HG02885 (cell line): ENCODE results near the gene XRCC3.

Source experiments
- ATAC-seq: cut with Tn5 transposase; IDR thresholded peaks from one replicate; pipeline ENCODE4 v1.9.1; 2021; ENCODE audit warnings: mild to moderate bottlenecking; ENCODE audit not compliant: unreplicated experiment, poor library complexity

The XRCC3 gene

GRCh38 chr14:103739466-103739792, 24.2 kb upstream of the XRCC3 start:
- ATAC-seq, result no peak

DNA sequence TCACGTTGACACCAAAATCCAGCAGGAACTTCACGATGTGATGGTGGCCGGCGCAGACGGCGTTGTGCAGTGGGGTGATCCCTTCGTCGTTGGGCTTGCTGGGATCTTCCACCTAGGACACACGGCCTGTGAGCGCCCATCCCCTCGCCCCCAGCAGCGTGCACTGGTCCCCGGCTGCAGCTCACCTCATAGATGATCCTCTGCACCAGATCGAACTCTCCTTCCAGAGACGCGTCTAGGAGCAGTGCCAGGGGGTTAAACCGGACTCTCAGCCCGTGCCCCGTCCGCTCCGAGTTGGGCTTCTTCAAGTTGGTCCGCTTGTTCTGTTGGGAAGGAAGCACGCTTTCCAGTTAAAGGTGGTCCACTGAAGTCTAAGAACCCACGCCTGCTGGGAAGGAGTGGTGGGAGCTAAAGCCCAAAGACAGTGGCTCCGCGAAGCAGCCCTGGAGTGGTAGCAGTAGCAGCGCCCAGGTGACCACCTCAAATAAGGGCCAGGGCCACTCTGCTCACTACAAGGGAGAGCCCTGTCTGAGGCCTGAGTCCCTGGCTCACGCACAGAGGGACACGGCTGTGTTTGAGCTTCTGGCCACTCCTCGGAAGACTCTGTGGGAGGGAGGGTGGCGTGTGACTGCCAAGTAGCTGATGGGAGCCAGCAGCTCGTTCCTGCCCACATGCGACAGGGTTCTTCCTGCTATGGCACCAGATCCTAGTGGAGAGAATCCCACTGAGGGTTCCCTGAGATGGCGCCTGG, 23.6 kb upstream of the XRCC3 start:
- no peak for ATAC-seq

- no peak for ATAC-seq
Measured at GRCh38 chr14:103738166-103738565, 22.9 kb upstream of the XRCC3 start.

DNA sequence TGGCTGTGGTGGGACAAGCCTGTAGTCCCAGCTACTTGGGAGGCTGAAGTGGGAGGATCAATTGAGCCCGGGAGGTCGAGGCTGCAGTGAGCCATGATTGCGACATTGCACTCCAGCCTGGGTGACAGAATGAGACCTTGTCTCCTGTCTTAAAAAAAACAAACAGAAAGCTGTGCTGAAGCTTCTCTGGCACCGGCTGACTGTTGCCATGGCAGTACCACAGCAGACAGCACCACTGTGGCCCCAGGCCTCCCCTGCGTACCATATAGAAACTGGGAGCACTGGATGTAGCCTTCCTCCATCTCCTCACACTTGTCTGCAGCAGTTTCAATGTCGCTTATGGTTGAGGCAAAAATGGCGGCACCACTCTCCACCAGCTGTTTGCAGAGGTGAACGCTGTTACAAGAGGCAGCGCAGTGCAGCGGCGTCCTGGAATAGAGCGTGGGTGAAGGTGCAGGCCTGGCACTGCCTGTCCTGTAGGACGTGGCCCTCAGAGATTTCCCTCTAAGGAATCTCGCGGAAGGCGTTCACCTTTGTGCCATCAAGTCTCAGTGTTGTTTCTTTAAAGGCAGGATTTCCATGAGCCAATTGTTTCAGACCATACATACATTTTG, 22.3 kb upstream of the XRCC3 start:
- no peak for ATAC-seq

DNA sequence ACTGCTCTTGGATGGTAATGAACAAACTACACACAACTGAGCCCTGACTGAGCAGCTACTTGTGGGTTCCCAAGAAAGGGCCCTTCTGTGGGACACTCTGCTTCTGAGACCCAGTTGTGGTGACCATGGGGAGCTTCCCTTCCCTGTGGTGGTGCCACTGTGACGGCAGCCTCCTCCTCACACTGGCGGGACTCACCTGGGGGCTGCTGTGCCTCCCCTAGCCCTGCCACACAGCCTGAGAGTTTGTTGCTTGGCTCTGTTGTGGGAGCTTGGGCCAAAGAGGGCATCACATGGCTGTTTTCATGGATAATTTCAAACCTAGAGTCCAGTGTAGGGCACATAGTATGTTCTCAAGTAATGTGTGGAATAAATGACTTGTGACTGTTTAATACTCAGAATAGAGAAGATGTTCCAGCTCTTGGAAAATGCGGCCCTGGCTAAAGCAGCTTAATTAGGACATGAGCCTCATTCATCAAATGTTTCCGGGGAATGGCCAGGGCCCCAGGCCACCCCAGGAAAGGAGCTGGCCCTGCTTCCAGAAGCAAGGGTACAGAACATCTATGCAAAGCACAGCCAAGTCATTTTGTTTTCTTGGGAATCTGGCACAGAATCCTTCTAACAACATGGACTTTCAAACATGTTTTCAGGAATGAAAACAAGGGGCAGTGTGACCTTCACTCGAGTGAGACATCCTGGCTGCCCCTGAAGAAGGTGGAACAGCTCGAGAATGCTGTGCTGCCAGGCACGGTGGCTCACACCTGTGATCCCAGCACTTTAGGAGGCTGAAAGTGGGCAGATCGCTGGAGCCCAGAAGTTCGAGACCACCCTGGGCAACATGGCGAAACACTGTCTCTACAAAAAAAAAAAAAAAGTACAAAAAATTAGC, 21.5 kb upstream of the XRCC3 start:
- ATAC-seq, result no peak

- no peak for ATAC-seq
Measured at GRCh38 chr14:103735815-103736545, 20.7 kb upstream of the XRCC3 start.

DNA sequence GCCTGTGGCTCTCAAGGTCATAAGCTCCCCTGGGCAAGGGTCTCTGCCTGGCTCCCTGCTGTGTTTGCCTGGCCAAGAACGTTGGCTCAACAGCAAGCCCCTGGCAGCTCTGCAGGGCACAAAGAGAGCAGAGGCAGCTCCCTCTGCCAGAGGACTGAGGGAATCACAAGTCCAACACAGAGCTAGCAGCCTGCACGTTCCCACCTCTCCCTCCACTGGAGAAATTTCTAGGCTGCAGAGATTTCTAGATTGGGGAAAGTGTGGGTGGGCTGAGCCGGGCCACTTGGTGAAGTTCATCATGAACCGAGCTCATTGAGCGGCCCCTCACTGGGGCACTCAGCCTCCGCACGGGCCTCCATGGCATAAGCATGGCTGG, 20.2 kb upstream of the XRCC3 start:
- no peak for ATAC-seq

- no peak for ATAC-seq
Measured at GRCh38 chr14:103735022-103735421, 19.8 kb upstream of the XRCC3 start.

GRCh38 chr14:103734081-103734888, 19.0 kb upstream of the XRCC3 start:
- ATAC-seq, result no peak

DNA sequence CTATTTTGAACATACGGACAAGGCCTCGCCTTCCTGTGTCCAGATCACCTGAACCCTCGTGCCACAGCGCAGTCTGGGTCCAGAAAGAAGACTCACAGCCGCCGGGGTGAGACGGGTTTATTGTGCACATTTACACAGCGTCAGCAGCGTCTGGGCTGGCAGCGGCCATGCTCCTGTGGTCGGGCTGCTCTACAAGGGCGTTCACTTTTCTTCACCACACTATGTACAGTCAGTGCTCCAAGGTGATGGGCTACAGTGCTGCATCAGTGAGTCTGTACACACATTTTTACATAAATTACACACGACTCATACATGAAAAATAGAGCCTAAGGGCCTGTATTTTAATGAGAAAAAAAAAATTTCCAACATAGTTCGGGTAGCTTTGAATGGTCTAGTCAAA, 18.4 kb upstream of the XRCC3 start:
- ATAC-seq, result no peak

DNA sequence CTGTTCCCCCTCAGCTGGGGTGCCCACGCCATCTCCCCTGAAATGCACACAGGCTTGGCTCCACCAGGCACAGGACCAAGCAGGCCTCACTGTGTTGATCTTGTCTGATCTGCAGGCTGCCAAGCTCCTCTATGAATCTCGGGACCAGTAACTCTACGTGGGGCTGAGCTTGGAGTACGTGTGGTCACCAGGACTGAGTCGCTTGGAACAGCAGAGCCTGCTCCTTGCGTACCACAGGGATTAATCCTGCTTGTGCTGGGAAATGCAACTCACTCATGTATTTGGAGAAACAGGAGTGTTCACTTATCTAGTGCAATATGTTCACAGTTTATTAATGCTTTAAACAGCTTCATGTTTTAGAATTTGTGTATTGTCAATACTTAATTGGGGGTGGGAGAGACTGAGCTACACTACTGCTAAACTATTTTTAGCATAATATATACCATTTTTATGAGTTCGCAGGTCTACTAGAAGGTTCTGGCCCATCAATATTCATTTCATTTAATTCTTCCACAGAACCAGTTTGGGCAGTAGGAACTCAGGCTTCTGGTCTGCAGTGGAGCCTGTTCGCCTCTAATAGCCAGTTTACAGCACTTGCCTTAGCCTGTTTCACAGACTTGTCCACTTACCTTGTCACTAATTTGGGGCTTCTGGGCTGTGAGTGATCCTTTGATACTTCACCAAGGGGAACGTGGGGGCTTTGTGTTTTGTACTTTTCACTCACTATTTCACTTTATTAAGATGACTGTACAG, 17.8 kb upstream of the XRCC3 start:
- no peak for ATAC-seq

DNA sequence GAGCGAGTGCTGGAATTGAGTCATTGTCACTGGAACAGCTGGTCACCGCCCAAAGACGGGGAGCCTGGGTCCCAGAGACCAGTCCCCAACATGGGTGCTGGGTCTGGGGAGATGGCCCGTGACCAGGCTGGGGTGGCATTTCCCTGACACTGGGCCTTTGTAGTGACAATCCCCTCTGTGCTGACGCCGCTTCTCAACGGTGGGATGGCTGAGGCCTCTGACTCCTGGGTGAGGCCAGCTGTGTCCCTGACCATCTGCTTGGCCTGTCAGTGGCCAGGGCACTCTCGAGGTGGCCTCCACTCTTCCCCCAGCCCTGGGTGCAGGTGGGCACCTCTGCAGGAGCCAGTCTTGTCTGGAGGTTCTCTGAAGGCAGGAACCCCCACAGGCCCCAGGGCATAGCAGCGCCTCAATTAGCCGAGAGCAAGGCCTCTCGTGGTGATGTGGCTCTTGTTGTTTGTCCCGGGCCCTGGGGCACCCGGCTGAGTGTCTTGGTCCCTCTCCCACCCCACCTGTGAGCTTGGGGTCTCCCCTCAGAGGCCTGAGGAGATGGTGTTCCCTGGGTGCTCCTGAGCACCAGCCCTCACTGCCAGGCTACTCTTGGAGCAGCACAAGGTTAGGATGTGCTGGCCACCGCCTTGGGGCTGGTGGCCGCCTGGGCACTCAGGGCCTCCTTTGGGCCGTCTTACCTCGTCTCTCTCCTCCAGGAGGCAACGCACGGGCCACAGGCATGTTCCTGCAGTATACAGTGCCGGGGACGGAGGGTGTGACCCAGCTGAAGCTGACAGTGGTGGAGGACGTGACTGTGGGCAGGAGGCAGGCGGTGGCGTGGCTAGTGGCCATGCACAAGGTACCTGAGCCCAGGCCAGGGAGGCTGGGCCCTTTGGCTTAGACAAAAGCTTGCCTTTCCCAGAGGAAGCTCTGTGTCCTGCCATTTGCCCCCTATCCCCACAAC, 16.9 kb upstream of the XRCC3 start:
- no peak for ATAC-seq

GRCh38 chr14:103731481-103731880, 16.2 kb upstream of the XRCC3 start:
- ATAC-seq, result no peak

DNA sequence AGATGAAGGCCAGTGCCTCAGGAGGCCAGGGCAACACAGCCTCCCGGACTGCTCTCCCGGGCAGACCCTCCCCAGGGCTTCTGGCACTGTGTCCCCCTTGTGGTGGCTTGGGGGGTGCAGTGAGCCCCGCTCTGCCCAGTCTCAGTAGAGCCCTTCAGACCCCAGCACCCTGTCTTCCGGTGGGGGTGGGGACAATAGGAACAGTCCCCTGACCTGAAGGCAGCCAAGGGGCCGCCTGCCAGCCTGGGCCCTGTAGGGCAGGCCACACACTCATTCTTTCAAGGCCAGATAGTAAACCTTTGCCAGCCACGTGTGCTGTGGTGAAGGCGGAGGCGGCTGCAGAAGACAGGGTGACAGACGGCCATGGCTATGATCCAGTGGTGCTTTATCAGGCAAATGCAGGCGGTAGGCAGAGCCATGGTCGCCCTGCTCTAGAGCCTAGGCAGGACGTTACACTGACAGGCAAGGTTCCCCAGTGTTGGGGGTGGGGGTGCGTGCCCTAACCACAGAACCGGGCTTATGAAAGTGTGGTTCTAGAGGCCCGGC, 15.3 kb upstream of the XRCC3 start:
- ATAC-seq, result no peak

GRCh38 chr14:103729496-103730448, 14.5 kb upstream of the XRCC3 start:
- no peak for ATAC-seq

DNA sequence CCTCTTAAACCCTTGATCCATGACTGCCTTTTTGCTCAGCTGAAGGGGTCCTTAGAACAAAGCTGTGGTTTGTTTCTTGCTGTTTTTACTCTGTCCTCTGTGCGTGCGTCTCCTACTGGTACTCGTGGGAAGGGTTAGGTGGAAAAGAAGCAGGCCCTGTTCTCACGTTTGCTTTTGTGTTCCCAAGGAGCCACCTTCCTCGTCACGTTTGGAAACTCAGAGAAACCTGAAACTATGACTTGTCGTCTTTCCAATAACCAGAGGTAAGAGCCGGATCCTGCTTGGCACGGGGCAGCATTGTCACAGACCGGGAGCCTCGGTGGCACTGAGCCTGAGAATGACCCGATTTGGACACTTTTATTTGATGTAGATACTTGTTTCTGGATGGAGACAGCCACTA, 13.5 kb upstream of the XRCC3 start:
- no peak for ATAC-seq

DNA sequence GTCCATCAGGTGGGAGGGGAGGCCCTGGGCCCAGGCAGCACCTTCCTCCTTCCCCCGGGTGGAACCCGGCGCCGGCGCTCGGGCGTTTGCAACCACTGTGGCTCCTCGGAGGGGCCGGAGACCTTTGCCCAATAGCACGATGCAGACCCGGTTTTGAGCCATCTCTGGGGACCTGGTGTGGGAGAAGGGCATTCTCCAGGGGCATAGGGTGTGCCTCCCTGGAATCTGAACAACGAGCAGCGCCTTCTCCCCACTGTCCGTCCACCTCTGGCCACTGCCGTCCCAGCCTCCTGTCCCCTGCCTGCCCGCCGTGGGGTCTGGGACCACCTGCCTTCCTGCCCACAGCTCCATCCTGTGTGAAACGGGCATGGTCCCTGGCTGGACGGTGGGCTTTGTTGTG, 12.9 kb upstream of the XRCC3 start:
- ATAC-seq, result no peak
